ENCODE data around the gene TRIM9. TPM values are rescaled to one million over a fixed set of nuclear protein-coding genes. Genes with fewer than 3 reads are reported as not detected.

Gene TRIM9
- total and polyA plus RNA-seq, 2 donors (not counting 3 experiments of a cell fraction or from before 2014, with no cell fraction given) = not detected

DNA sequence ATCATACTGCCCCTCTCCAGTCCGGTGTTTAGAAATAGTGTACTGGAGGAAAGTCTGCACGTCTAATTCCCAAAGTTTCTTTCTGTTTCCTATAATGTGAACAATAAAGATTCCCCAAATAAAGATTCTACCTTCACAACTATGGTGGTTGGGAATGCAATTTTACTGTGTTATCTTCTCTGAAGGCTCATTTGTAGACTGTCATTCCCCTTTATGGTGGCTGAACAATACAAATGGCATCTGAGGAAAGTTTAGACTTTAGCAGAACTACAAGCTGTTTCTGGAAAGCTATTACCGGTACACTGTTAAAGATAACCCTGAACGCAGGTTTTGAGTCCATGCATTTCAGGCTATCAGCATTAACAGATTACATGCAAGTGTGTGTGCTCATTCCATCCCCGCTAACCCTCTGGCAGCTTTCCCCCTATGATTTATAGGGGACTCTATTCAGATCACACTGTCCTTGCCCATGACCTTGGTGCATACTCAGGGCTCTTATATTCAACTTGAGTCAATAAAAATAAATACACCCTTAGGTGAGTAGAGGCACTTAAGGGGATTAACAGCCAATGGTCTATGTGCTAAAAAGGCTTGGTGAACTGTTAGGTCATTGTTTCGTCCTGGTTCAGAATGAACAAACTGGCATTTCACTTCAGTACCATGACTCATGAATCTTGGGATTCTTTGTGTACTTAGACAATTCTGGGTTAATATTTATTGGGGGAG, 89.9 kb downstream of the TRIM9 start:
- intact Hi-C loops (cut with micrococcal nuclease) = no loop called here
- FAIRE-seq (no peak), DNase-seq (ENCODE audit: low read depth, low spot score) (no peak)
- CTCF ChIA-PET = no interaction called here
- POLR2A ChIA-PET = no interaction called here
- Histone ChIP-seq H3K27ac (ENCODE audit: insufficient read depth, low read depth, low read length) (no peak overlapping the region), H3K36me3 (ENCODE audit: control insufficient read depth in 2 of 2, extremely low read depth in 1 of 2, insufficient read depth in 2 of 2, low read length in 2 of 2) (no peaks in the 10 kb centered on the region), H3K4me2 (ENCODE audit: insufficient read depth, low read length) (no peak overlapping the region), H3K9me1 (replicated peaks; ENCODE audit: control insufficient read depth, extremely low read depth, insufficient read depth, low read length) (no peaks in the 10 kb centered on the region), H3K9me3 (replicated peaks; ENCODE audit: control insufficient read depth, insufficient read depth, low read length) (no peaks in the 10 kb centered on the region), H2AFZ (ENCODE audit: low read depth, low read length) (no peak overlapping the region), H4K20me1 (replicated peaks; ENCODE audit: control insufficient read depth, extremely low read depth, insufficient read depth, low read length) (no peaks in the 10 kb centered on the region), H3K4me1 (ENCODE audit: control insufficient read depth, extremely low read depth, insufficient read depth, low read length) (no peaks in the 10 kb centered on the region), H3K79me2 (ENCODE audit: control insufficient read depth, insufficient read depth, low read length) (no peaks in the 10 kb centered on the region), H3K9ac (replicated peaks; ENCODE audit: extremely low read depth, insufficient read depth, low read length) (no peak overlapping the region), H3K27me3 (ENCODE audit: control insufficient read depth in 2 of 2, insufficient read depth in 2 of 2, low read length in 2 of 2) (peaks cover 5 to 19% of the 10 kb centered on the region in 2 experiments), H3K4me3 (replicated peaks in 1 of 3; ENCODE audit: insufficient read depth in 1 of 3, low read depth in 1 of 3, low read length in 3 of 3) (no peak overlapping the region)
- dilution Hi-C loops (cut with MboI; ENCODE audit: extremely low pct_ligation_motif_present, low sequenced_read_pairs) = no loop called here
- TF ChIP-seq JUN (IDR thresholded peaks at IDR 0.05; ENCODE audit: borderline replicate concordance, insufficient read depth, insufficient read length, low read depth) = no peak
- TF ChIP-seq FOS (IDR thresholded peaks at IDR 0.05; ENCODE audit: borderline replicate concordance, insufficient read depth, low read length) = no peak
- no TSS peak for BruUV-seq (replicated peaks)

DNA sequence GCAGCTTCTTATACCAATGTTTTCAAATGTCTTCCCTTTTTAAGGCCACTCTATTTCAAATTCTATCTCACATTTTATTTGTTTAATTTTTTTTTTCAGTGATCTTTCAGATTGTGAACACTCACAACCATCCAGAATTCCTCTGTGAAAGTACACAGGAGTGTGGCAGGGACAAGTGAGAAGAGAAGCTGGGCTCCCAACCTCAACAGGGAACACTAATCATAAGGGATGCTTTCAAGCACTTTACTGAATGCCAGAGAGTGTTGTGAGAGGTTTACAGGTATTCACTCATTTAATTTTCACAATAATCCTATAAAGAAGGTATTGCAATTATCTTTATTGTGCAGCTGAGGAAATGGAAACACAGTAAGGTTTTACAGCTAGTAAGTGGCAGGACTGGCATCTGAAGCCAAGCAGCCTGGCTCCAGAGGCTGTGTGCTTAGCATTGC, 90.5 kb downstream of the TRIM9 start:
- H3K9me3 ChIP-seq (replicated peaks; ENCODE audit: control insufficient read depth, insufficient read depth, low read length) = no peaks in the 10 kb centered on the region
- no peaks in the 10 kb centered on the region for H3K79me2 ChIP-seq (ENCODE audit: control insufficient read depth, insufficient read depth, low read length)
- no peaks in the 10 kb centered on the region for H4K20me1 ChIP-seq (replicated peaks; ENCODE audit: control insufficient read depth, extremely low read depth, insufficient read depth, low read length)
- no peaks in the 10 kb centered on the region for H3K36me3 ChIP-seq (ENCODE audit: control insufficient read depth in 2 of 2, extremely low read depth in 1 of 2, insufficient read depth in 2 of 2, low read length in 2 of 2)
- ChIA-PET POLR2A (no interaction called here), CTCF (no interaction called here)
- H3K9me1 ChIP-seq (replicated peaks; ENCODE audit: control insufficient read depth, extremely low read depth, insufficient read depth, low read length) = no peaks in the 10 kb centered on the region
- intact Hi-C loops (cut with micrococcal nuclease) (no loop called here), dilution Hi-C loops (cut with MboI; ENCODE audit: extremely low pct_ligation_motif_present, low sequenced_read_pairs) (no loop called here)
- BruUV-seq (replicated peaks) = no TSS peak
- peaks cover 5 to 19% of the 10 kb centered on the region in 2 experiments for H3K27me3 ChIP-seq (ENCODE audit: control insufficient read depth in 2 of 2, insufficient read depth in 2 of 2, low read length in 2 of 2)
- TF ChIP-seq GATA2 (IDR thresholded peaks at IDR 0.05; ENCODE audit: insufficient read depth, insufficient read length, low read depth, low read length) = no peak
- no peak for TF ChIP-seq POLR2A (IDR thresholded peaks at IDR 0.05; ENCODE audit: low read depth, low read length)
- TF ChIP-seq, protein P1, sequence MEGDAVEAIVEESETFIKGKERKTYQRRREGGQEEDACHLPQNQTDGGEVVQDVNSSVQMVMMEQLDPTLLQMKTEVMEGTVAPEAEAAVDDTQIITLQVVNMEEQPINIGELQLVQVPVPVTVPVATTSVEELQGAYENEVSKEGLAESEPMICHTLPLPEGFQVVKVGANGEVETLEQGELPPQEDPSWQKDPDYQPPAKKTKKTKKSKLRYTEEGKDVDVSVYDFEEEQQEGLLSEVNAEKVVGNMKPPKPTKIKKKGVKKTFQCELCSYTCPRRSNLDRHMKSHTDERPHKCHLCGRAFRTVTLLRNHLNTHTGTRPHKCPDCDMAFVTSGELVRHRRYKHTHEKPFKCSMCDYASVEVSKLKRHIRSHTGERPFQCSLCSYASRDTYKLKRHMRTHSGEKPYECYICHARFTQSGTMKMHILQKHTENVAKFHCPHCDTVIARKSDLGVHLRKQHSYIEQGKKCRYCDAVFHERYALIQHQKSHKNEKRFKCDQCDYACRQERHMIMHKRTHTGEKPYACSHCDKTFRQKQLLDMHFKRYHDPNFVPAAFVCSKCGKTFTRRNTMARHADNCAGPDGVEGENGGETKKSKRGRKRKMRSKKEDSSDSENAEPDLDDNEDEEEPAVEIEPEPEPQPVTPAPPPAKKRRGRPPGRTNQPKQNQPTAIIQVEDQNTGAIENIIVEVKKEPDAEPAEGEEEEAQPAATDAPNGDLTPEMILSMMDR (IDR thresholded peaks at IDR 0.05; ENCODE audit: extremely low read depth in 1 of 2, insufficient read depth in 1 of 2, low read depth in 1 of 2, low read length in 2 of 2) = no peak
- TF ChIP-seq EZH2 (IDR thresholded peaks at IDR 0.05; ENCODE audit: borderline replicate concordance, low read depth, low read length, severe bottlenecking) = no peak
- TF ChIP-seq JUN (IDR thresholded peaks at IDR 0.05; ENCODE audit: borderline replicate concordance, insufficient read depth, insufficient read length, low read depth) = no peak
- TF ChIP-seq MYC (IDR thresholded peaks at IDR 0.05; ENCODE audit: low read depth, low read length) = no peak
- TF ChIP-seq, protein P2, sequence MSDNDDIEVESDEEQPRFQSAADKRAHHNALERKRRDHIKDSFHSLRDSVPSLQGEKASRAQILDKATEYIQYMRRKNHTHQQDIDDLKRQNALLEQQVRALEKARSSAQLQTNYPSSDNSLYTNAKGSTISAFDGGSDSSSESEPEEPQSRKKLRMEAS (IDR thresholded peaks at IDR 0.05; ENCODE audit: insufficient read depth, insufficient read length) = no peak
- TF ChIP-seq POLR2AphosphoS5 (IDR thresholded peaks at IDR 0.05; ENCODE audit: insufficient read depth, low read depth, low read length) = no peak
- no peak for TF ChIP-seq FOS (IDR thresholded peaks at IDR 0.05; ENCODE audit: borderline replicate concordance, insufficient read depth, low read length)
- no peak overlapping the region for H3K9ac ChIP-seq (replicated peaks; ENCODE audit: extremely low read depth, insufficient read depth, low read length)
- no peak overlapping the region for H3K27ac ChIP-seq (ENCODE audit: insufficient read depth, low read depth, low read length)
- no peaks in the 10 kb centered on the region for H3K4me1 ChIP-seq (ENCODE audit: control insufficient read depth, extremely low read depth, insufficient read depth, low read length)
- no peak overlapping the region for H3K4me2 ChIP-seq (ENCODE audit: insufficient read depth, low read length)
- no peak for FAIRE-seq
- no peak overlapping the region for H2AFZ ChIP-seq (ENCODE audit: low read depth, low read length)
- DNase-seq (ENCODE audit: low read depth, low spot score) = no peak
- H3K4me3 ChIP-seq (replicated peaks in 1 of 3; ENCODE audit: insufficient read depth in 1 of 3, low read depth in 1 of 3, low read length in 3 of 3) = no peak overlapping the region

All from endothelial cell of umbilical vein (primary cell).